GM23248 (cell line): ENCODE measurements around the gene ADAMTSL5. TPM values are rescaled to one million over a fixed set of nuclear protein-coding genes. Genes with fewer than 3 reads are reported as not detected.
"Not testable (repeated sequence)": the region's sequence is repeated elsewhere in the genome, so short reads cannot be mapped to it uniquely, and the experiment has no call there.

Source experiments
- DNase-seq: peaks from one replicate; pipeline ENCODE4 v3.0.0-alpha.2; 2015
- H2AFZ ChIP-seq: fragments of 200-600 bp; sonication (generic); 2 replicates; pipeline ENCODE4 v1.6.1; 2016; ENCODE audit warnings: antibody characterized with exemption
- H3F3A ChIP-seq: fragments of 200-600 bp; sonication (generic); 2 replicates; pipeline ENCODE4 v1.6.1; 2016; ENCODE audit warnings: mild to moderate bottlenecking, antibody characterized with exemption, mixed run types; ENCODE audit not compliant: insufficient read depth
- H3K27ac ChIP-seq: fragments of 200-600 bp; sonication (generic); 2 replicates; pipeline ENCODE4 v1.5.1; 2016; ENCODE audit warnings: mild to moderate bottlenecking
- H3K27me3 ChIP-seq: fragments of 200-600 bp; sonication (generic); replicated peaks from 2 replicates; pipeline ENCODE4 v1.6.1; 2016; ENCODE audit warnings: mild to moderate bottlenecking; ENCODE audit not compliant: insufficient read depth
- H3K36me3 ChIP-seq: fragments of 200-600 bp; sonication (generic); 2 replicates; pipeline ENCODE4 v1.6.1; 2016; ENCODE audit warnings: low read depth, mild to moderate bottlenecking
- H3K4me1 ChIP-seq: fragments of 200-600 bp; sonication (generic); 2 replicates; pipeline ENCODE4 v1.6.1; 2016; ENCODE audit warnings: mild to moderate bottlenecking; ENCODE audit not compliant: insufficient read depth
- H3K4me2 ChIP-seq: fragments of 200-600 bp; sonication (generic); one replicate; pipeline ENCODE4 v1.6.1; 2016; ENCODE audit warnings: mild to moderate bottlenecking; ENCODE audit not compliant: unreplicated experiment
- H3K4me3 ChIP-seq: fragments of 200-600 bp; sonication (generic); 2 replicates; pipeline ENCODE4 v1.5.1; 2016; ENCODE audit warnings: mild to moderate bottlenecking
- H3K79me2 ChIP-seq: fragments of 200-600 bp; sonication (generic); 2 replicates; pipeline ENCODE4 v1.6.1; 2016; ENCODE audit warnings: mild to moderate bottlenecking; ENCODE audit not compliant: insufficient read depth
- H3K9ac ChIP-seq: fragments of 200-600 bp; sonication (generic); 2 replicates; pipeline ENCODE4 v1.6.1; 2016; ENCODE audit warnings: mild to moderate bottlenecking
- H3K9me2 ChIP-seq: fragments of 200-600 bp; sonication (generic); 2 replicates; pipeline ENCODE4 v1.6.1; 2016; ENCODE audit warnings: mixed run types, mild to moderate bottlenecking, moderate library complexity; ENCODE audit not compliant: insufficient read depth
- H3K9me3 ChIP-seq: fragments of 200-600 bp; sonication (generic); one replicate; pipeline ENCODE4 v1.6.1; 2017; ENCODE audit warnings: low read depth
- H4K20me1 ChIP-seq: fragments of 200-600 bp; sonication (generic); 2 replicates; pipeline ENCODE4 v1.6.0; 2016; ENCODE audit not compliant: insufficient read depth
- EZH2 ChIP-seq: fragments of 200-600 bp; sonication (generic); IDR thresholded peaks from 2 replicates; pipeline ENCODE4 v1.6.1; 2018; ENCODE audit warnings: antibody characterized with exemption, mild to moderate bottlenecking; ENCODE audit not compliant: insufficient read depth, poor library complexity, severe bottlenecking
- EZH2phosphoT487 ChIP-seq: fragments of 200-600 bp; sonication (generic); IDR thresholded peaks from 2 replicates; pipeline ENCODE4 v1.6.1; 2018; ENCODE audit warnings: antibody characterized with exemption, moderate library complexity, mild to moderate bottlenecking, low read depth; ENCODE audit not compliant: insufficient read depth
- WGBS, 2 experiments: methylation state at CpG; one replicate each; pipeline ENCODE4 v1.1.6; 2015 to 2017; ENCODE audit warnings: low lambda C conversion rate in 2 of 2, low coverage in 1 of 2; ENCODE audit errors: missing lambda C conversion rate in 2 of 2; 5-methylcytosine and 5-hydroxymethylcytosine counted together
- in situ Hi-C: fragments of 300-500 bp; cut with MboI; formaldehyde crosslinking; loops from 2 replicates; pipeline ENCODE4 v1.15.0; 2020
- polyA plus RNA-seq: library from polyadenylated mRNA; unstranded; fragments of >200 nt; fragmentation: Nextera tagmentation; extraction: Ambion mirVana; gene quantifications from 2 replicates; pipeline ENCODE4 v1.2.1, GENCODE V29; 2016
- total RNA-seq: library from RNA; depleted of rRNA; stranded (reverse); fragments of >200 nt; shearing (Covaris generic); gene quantifications from 2 replicates; pipeline ENCODE4 v1.2.3, GENCODE V29; 2014

ADAMTSL5 gene
- total and polyA plus RNA-seq, 2 experiments from 2014 or later = 19.3 to 31.7 TPM

GRCh38 chr19:1501200-1501595 is 11.6 kb downstream of the ADAMTSL5 start:
- no peaks in the 10 kb centered on the region for H3K4me1 ChIP-seq
- no peak overlapping the region for H2AFZ ChIP-seq
- WGBS, 2 experiments = 64 to 69% methylated on average over 9 of the region's 9 CpGs
- no peak overlapping the region for H3K4me3 ChIP-seq
- DNase-seq = no peak
- H3K27ac ChIP-seq = no peak overlapping the region
- TF ChIP-seq EZH2phosphoT487 = no peak
- no peak for TF ChIP-seq EZH2
- no peaks in the 10 kb centered on the region for H3K79me2 ChIP-seq
- in situ Hi-C loops = no loop called here
- H3K9me2 ChIP-seq = no peaks in the 10 kb centered on the region
- no peak overlapping the region for H3K9ac ChIP-seq
- no peaks in the 10 kb centered on the region for H3F3A ChIP-seq
- H3K4me2 ChIP-seq = no peak overlapping the region
- no peaks in the 10 kb centered on the region for H3K9me3 ChIP-seq
- H3K36me3 ChIP-seq = no peaks in the 10 kb centered on the region
- H3K27me3 ChIP-seq = no peaks in the 10 kb centered on the region
- no peaks in the 10 kb centered on the region for H4K20me1 ChIP-seq

- H3K4me3 ChIP-seq, H2AFZ ChIP-seq, H3K9me2 ChIP-seq, H3K36me3 ChIP-seq, H3K9me3 ChIP-seq, H3K4me1 ChIP-seq, in situ Hi-C loops, H4K20me1 ChIP-seq, H3K27ac ChIP-seq, DNase-seq, H3K27me3 ChIP-seq, H3F3A ChIP-seq, H3K9ac ChIP-seq, H3K79me2 ChIP-seq, H3K4me2 ChIP-seq: not testable (repeated sequence)
- WGBS, 2 experiments = 85% methylated on average over 14 of the region's 34 CpGs; no CpG with 5 or more reads in 1 of the 2 experiments
Observed at GRCh38 chr19:1499231-1499630, 13.6 kb downstream of the ADAMTSL5 start.

- no peaks in the 10 kb centered on the region for H4K20me1 ChIP-seq
- H3K27me3 ChIP-seq = no peaks in the 10 kb centered on the region
- H3K36me3 ChIP-seq = no peaks in the 10 kb centered on the region
- H3K9me2 ChIP-seq = no peaks in the 10 kb centered on the region
- TF ChIP-seq EZH2phosphoT487 (no peak), EZH2 (no peak)
- in situ Hi-C loops = no loop called here
- H3F3A ChIP-seq = no peaks in the 10 kb centered on the region
- no peak overlapping the region for H2AFZ ChIP-seq
- DNase-seq = no peak
- H3K9me3 ChIP-seq = no peaks in the 10 kb centered on the region
- no peak overlapping the region for H3K4me3 ChIP-seq
- H3K27ac ChIP-seq = no peak overlapping the region
- no peaks in the 10 kb centered on the region for H3K79me2 ChIP-seq
- H3K4me1 ChIP-seq = no peaks in the 10 kb centered on the region
- no peak overlapping the region for H3K4me2 ChIP-seq
- 52 to 64% methylated on average over 18 to 25 of the region's 25 CpGs for WGBS, 2 experiments
- no peak overlapping the region for H3K9ac ChIP-seq
Observed at GRCh38 chr19:1497578-1498235, 15.1 kb downstream of the ADAMTSL5 start.

DNA sequence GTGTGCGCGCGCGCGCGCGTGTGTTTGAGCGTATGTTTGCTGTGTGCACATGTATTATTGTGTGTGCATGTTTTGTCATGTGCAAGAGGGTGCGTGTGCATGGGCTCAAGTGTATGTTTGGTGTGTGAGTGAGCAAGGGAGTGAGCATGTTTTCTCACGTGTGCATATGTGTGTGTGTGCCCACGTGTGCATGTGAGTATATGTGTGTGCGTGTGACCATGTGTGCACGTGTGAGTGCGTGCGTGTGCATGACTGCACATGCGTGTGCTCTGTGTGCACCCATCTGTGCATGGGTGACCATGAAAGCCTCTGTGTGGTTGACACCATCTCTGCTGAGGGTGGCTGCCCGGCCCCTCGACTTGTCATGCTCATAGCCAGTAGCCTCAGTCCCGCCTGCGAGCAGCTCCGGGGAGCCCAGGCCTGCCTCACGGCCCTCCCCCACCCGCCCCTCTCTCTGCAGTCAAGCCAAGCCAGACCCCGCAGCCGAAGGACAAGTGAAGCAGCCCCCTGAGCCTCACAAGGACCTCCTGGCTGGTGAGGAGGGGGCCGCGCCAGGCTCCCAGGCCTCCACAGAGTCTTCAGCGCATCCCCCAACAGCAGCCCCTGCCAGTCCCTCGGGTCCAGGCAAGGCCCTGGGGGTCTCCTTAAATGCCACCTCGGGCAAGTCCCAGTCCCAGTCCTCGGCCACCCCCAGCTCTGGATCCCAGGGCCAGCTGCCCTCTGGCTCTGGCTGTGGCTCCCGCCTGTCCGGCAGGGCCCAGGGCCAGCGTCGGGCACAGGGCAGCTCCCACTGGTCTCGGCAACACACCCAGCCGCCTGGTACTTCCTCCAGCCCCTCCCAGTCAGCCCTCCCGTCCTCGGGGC is 15.9 kb downstream of the ADAMTSL5 start:
- Histone ChIP-seq H3K36me3 (no peaks in the 10 kb centered on the region), H3K9me3 (no peaks in the 10 kb centered on the region), H3K4me3 (no peak overlapping the region), H3K79me2 (no peaks in the 10 kb centered on the region), H3K9me2 (no peaks in the 10 kb centered on the region), H3F3A (no peaks in the 10 kb centered on the region), H3K9ac (no peak overlapping the region), H3K4me1 (no peaks in the 10 kb centered on the region), H3K27me3 (no peaks in the 10 kb centered on the region), H2AFZ (no peak overlapping the region), H3K4me2 (no peak overlapping the region), H4K20me1 (no peaks in the 10 kb centered on the region), H3K27ac (no peak overlapping the region)
- no peak for DNase-seq
- WGBS, 2 experiments = 54 to 64% methylated on average over 37 to 38 of the region's 39 CpGs
- TF ChIP-seq EZH2 (no peak), EZH2phosphoT487 (no peak)
- in situ Hi-C loops = no loop called here
